SHP77 (cell line): ENCODE results near the gene IPO9.
"Not testable (repeated sequence)": the region's sequence is repeated elsewhere in the genome, so short reads cannot be mapped to it uniquely, and the experiment has no call there.

ENCODE experiments used
- DNase-seq, 2 experiments: peaks; one replicate each; lab custom pipeline; 2025; lab: John Stamatoyannopoulos, UW

The IPO9 gene

DNA sequence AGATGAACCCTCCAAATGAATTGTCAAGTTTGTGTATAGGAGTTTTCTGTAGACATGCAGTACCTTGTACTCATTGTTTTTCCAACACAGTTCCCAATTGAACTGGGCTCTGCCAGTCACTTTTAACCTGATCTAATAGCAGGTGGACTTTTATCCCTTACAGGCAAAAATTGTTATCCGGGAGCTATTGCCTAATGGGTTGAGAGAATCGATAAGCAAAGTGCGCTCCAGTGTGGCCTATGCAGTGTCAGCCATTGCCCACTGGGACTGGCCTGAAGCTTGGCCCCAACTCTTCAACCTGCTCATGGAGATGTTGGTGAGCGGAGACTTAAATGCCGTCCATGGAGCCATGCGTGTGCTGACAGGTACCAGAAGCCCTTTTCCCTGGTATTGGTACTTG is 19.3 kb downstream of the IPO9 start:
- no peak for DNase-seq

DNA sequence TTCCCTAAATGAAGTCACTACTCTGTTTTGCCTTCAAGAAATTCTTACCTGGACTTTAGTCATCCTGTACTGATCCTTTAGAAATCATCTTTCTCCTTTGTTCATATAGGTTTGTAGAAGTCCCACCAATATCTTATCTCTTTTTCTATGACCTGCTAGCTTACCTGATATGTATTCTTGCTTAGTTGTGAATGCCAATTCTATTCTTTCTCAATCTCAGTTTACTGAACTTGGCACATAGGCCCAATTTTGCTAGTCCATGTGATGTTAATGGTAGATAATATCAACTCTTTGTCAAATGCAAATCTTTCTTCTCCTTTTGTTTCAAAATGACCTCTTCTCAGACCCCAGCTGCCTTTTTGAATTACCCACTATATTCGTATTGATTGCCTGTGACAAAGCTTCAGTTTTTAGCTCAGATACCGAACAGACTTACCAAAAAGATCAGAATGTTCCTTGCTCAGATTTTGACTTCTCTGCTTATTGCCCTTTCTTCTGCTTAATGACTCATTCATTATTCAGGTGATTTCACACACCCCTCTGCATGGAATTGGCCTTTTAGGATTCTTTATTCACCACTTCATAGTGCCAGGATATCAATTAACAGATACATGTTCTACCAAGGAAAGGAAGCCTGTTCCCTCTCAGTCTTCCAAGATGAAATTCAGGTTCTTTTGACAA is 20.6 kb downstream of the IPO9 start:
- DNase-seq: no peak

DNA sequence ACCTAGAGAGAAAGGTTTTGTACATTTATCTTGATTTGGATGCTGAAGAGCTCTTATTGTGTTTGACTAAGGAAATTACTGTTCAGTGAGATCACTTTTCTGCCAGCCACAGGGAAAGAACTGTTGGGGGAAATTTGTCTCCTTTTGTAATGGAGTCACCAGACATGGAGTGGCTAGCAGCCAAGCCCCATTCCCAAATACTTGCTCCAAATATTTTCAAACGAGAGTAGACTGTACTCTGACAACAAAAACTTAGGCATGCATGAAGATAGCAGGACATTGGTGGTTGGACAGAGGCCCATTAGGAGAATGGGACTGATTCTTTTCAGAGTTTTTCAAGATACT is 21.1 kb downstream of the IPO9 start:
- no peak for DNase-seq

GRCh38 chr1:201851949-201852348 is 23.0 kb downstream of the IPO9 start:
- DNase-seq: no peak

GRCh38 chr1:201856722-201857121 is 27.8 kb downstream of the IPO9 start:
- DNase-seq: not testable (repeated sequence)

DNA sequence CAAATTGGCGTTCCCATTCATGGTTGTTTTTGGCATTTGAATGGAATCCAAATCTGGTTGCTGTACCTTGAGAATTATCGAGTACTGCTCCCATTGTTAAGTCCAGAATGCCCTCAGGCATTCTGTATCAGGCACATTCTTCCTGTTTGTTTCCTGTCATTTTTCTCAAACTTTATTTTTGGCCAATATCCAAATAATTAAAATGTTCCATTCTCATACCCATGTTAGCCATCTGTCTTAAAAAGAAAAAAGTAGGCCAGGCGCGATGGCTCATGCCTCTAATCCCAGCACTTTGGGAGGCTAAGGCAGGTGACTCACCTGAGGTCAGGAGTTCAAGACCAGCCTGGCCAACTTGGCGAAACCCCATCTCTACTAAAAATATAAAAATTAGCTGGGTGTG is 30.5 kb downstream of the IPO9 start:
- no peak for DNase-seq

DNA sequence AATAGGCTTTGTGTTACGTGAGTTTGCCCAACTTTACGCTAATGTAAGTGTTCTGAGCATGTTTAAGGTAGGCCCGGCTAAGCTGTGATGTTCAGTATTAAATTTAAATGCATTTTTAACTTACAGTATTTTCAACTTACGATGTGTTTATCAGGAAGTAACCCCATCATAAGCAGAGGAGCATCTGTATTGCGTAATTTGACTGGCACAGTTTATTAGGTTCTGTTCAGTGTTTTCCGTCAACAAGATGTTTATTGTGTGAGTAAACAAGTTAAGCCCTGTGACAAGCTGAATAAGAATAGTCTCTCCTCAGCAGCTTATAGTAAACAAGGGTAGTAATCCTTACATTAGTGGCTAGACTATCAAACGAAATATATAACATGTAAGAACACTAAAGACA is 32.5 kb downstream of the IPO9 start:
- DNase-seq: no peak

GRCh38 chr1:201870397-201870796 is 41.4 kb downstream of the IPO9 start:
- no peak for DNase-seq

GRCh38 chr1:201874672-201875071 is 45.7 kb downstream of the IPO9 start:
- DNase-seq: no peak

DNA sequence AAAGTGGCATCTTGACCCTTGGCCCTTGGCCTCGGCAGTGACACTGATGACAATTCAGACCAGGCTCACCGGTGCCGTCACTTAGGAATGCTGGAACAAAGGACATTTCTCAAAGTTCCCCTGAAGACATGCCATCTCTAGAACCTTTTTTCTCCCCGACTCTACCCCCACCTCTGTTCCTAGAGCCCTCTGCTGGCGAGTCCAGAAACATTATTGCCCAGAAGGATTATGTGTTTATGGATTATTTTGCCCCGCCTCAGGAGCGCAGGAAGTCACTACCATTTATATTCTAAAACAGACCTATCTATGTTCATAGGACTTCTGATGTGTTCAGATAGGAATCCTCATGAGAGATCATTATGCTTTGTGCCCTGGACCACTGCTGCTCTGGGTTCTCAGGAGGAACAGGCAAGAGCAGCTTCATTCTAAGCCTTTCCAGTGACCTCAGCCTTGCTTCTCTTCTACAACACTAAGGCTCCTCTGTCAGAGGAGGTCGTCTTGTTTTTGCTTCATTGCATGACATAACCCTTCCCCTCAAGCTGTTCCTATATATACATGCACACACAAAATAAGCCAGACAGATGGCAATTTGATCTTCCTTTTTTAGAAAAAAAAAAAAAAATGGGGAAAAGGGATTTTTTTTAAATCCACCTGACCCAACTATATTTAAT is 47.3 kb downstream of the IPO9 start:
- DNase-seq: no peak

GRCh38 chr1:201877877-201878401 is 49.0 kb downstream of the IPO9 start:
- DNase-seq: peak in 1 of 2 experiments; percentile 13

DNA sequence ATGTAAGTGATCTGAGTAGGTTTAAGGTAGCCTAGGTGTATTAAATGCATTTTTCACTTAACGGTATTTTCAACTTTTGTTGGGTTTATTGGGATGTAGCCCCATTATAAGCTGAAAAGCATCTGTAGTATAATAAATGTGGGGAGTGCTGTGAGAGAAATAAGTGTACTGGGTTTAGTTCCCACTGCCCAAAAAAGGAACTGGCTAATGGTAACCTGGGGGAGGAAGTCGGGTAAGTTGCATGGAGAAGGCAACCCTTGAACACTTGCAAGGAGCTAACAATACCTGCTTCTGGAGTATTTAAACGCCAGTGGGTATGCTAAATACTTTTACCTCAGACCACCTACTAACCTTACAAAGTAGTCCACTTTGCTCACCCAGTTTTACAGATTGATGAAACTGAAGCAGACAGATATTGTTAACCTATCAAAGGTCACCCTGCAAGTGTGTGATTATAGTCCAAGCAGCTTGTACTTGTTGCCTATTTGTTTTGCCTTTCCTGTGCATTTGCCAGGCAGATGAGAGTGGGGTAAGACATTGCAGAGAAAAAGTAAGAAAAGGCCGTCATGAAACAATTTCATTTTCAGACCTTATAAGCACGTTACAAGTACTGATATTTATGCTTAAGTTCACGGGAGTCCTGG is 52.1 kb downstream of the IPO9 start:
- DNase-seq: no peak

GRCh38 chr1:201881617-201882016 is 52.7 kb downstream of the IPO9 start:
- DNase-seq: no peak

- DNase-seq: no peak
These were observed 53.7 kb downstream of the IPO9 start for GRCh38 chr1:201882665-201883132.

GRCh38 chr1:201883266-201883665 is 54.3 kb downstream of the IPO9 start:
- no peak for DNase-seq

DNA sequence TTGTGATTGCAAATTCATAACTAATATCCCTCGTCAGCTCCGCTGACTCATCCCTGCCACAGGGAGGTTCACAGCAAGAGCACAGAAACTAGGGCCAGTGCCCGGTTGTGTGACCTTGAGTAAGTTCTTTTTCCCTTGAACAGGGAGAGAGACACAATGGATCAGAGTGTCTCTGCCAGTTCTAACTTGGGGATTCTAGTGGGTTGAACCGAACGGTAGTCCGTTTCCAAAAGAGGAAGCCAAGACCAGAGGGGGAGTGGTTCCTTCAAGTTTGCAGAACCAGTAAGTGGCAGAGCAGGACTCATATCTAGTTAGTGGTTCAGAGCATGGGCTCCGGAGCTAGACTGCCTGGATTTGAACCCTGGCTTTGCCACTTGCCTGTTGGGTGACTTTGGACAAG is 54.8 kb downstream of the IPO9 start:
- no peak for DNase-seq

- DNase-seq: no peak
These were observed 55.5 kb downstream of the IPO9 start for GRCh38 chr1:201884425-201884824.

- DNase-seq: no peak
These were observed 56.6 kb downstream of the IPO9 start for GRCh38 chr1:201885531-201886075.

DNA sequence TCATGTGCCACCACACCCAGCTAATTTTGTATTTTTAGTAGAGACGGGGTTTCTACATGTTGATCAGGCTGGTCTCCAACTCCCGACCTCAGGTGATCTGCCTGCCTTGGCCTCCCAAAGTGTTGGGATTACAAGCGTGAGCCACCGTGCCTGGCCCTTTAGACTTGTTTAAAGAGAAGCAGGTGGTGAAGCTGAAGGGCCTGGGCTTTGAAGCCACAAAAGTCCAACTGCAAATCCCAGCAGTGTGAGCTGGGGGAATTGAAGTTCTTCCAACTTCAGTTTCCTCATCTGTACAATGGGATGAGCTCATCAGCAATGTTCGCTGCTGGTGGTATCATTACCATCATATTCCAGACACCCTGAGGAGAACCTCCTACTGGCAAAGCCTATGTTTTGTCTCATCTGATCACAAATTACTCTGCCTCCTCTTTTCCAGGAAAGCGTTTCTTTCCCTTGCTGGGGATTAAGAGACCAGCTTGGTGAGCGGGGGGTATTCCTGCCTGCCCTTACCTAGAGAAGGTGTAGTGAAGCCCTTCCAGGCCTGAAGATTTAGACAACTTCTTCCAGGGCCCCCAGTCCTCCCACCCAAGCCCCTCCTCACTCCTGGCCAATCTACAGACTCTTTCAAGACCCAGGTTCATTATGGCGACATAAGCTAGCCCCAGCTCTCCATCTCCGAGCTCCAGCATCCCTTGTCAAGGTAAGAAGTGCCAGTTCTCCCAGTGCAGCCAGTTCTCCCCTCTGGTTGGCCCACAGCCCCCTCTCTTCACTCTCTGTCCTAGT is 57.3 kb downstream of the IPO9 start:
- DNase-seq: no peak

- DNase-seq: no peak
These were observed 58.3 kb downstream of the IPO9 start for GRCh38 chr1:201887116-201887866.
